Stimulated activated naive CD8-positive, alpha-beta T cell treated with anti-CD3 and anti-CD28 coated beads, Interleukin-15, Interleukin-2, amounts not matched to agents 100 U/mL and 50 U/mL, for 24 hours (primary cell): ENCODE data around the gene ADAMTS10.
"Not testable (repeated sequence)": the region's sequence is repeated elsewhere in the genome, so short reads cannot be mapped to it uniquely, and the experiment has no call there.

Experiments
- ATAC-seq: fragments of 150-1000 bp; cut with Tn5 transposase; one replicate; pipeline ENCODE4 v1.10.0; 2021
- DNase-seq: peaks from one replicate; pipeline ENCODE4 v3.0.0; 2021

ADAMTS10 gene

DNA sequence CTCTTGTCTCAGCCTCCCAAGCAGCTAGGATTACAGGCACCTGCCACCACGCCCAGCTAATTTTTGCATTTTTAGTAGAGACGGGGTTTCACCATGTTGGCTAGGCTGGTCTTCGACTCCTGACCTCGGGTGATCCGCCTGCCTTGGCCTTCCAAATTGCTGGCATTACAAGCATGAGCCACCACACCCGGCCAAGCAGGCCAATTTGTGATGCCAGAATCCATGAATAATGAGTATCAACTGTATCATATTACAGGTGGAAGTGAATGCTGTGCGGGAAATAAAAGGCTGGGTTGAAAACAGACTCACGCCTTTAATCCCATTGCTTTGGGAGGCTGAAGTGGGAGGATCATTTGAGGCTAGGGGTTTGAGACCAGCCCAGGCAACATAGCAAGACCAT lies 16.3 kb upstream of the ADAMTS10 start:
- ATAC-seq: no peak

DNA sequence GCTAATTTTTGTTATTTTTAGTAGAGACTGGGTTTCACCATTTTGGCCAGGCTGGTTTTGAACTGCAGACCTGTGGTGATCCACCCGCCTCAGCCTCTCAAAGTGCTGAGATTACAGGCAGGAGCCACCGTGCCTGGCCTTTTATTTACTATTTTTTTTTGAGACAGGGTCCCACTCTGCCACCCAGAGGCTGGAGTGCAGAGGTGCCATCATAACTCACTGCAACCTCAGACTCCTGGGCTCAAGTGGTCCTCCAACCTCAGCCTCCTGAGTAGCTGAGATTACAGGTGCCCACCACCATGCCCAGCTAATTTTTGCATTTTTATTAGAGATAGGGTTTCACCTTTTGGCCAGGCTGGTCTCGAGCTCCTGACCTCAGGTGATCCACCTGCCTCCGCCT lies 12.4 kb upstream of the ADAMTS10 start:
- not testable (repeated sequence) for DNase-seq, ATAC-seq

More for the DNA sequence above, 16.3 kb upstream of the ADAMTS10 start:
- DNase-seq: no peak

DNA sequence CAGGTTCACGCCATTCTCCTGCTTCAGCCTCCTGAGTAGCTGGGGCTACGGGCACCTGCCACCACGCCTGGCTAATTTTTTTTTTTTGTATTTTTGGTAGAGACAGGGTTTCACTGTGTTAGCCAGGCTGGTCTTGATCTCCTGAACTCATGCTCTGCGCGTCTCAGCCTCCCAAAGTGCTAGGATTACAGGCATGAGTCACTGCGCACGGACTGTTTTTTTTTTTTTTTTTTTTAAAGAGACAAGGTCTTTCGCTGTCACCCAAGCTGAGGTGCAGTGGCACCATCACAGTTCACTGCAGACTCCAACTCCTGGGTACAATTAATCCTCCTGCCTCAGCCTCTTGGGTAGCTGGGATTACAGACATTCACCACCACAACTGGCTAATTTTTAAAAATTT lies 8.2 kb upstream of the ADAMTS10 start:
- ATAC-seq (no peak), DNase-seq (no peak)

DNA sequence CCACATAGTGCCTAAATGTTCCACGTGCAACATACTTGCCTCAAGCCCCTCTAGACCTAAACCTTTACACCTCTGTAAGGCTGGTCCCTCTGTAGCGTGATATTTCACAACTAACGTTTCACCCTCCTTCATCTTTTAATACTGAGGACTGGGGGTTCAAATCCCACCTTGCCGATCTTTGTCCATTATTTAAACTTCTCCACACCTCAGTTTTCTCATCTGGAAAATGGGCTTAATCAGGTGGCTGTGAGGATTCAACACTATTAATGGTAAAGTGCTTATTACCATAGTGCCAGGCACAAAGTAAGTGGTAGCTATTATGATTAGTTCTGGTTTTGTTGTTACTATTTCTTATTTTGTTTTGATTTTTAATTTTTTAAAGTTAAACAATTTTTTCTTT lies 7.5 kb upstream of the ADAMTS10 start:
- DNase-seq (no peak), ATAC-seq (no peak)

DNA sequence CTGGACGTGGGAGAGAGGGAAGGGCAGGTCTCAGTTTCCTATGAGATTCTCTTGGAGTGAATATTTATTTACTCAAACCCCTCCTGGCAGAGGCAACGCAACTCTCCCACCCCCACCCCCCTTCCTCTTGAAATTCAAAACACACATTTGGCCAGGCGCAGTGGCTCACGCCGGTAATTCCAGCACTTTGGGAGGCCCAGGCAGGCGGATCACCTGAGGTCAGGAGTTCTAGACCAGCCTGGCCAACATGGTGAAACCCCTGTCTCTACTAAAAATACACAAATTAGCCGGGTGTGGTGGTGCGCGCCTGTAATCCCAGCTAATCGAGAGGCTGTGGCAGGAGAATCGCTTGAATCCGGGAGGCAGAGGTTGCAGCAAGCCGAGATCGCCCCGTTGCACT lies 6.8 kb upstream of the ADAMTS10 start:
- DNase-seq, ATAC-seq: not testable (repeated sequence)

DNA sequence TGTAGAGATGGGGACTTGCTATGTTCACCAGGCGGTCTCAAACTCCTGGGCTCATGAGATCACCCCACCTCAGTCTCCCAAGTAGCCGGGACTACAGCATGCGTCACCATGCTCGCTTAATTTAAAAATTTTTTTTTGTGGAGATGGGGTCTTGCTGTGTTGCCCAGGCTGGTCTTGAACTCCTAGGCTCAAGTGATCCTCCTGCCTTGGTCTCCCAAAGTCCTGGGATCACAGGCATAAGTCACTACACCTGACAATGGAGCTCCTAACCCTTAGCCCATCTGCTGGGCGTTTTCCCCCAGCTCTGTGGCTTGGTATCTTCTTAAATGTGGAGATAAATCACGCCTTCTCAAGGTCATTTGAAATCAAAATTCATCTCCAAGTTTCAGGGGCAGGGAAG lies 6.3 kb upstream of the ADAMTS10 start:
- ATAC-seq: no peak
- no peak for DNase-seq

DNA sequence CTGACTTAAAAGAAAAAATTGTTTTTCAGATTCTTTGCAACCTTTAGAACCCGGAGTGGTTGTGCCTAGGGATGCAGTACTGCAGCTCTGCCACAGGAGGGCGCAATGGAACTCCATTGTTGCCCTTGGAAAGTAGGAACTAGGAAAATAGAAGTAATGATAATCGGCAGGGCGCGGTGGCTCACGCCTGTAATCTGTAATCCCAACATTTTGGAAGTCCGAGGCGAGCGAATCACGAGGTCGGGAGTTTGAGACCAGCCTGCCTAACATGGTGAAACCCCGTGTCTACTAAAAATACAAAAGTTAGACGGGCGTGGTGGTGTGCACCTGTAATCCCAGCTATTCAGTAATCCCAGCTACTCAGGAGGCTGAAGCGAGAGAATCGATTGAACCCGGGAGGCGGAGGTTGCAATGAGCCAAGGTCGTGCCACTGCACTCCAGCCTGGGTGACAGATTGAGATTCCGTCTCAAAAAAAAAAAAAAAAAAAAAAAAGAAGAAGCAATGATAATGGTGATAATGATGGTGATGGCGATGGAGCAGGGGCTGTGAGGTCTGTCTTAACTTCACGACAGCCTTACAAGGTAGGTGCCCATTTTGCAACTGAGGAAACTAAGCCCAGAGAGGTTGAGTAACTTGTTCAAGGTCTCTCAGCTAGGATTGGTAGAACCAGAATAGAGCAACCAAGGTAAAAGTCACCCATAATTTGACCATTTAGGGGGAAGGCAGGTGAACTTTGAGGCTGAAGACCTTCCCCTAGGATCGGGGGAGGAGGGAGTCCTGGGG lies 5.5 kb upstream of the ADAMTS10 start:
- peak; percentile 77 for DNase-seq
- ATAC-seq: no peak

DNA sequence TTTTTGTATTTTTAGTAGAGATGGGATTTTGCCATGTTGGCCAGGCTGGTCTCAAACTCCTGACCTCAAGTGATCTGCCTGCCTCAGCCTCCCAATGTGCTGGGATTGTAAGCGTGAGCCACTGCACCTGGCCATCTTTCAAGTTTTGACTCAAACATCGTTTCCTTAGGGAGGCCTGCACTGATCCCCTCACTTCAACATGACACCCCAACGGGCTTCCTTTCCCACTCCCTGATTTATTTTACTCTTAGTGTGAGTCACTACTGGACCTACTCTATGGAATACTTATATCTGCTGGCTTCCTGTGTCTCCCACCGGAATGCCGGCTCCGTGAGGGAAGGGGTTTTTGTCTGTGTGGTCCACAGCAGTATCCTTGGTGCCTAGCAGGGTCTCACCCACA lies 4.5 kb upstream of the ADAMTS10 start:
- DNase-seq (no peak), ATAC-seq (no peak)

DNA sequence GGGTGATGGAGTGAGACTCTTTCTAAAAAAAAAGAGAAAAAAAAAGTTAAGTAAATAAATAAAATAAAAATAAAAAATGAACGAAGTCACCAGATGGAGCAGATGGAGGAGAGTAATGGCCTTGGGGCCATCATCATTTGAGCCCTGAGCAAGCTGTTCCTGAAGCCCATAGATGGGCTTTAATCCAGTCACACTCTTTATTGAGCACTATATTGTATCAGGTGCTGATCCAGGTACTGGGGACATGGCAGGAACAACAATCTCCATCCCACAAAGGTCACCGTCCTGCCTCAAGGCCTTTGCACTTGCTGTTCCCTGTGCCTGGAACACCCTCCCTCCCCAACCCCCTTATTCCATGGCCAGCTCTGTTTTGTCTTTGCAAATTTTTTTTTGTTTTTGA lies 3.9 kb upstream of the ADAMTS10 start:
- DNase-seq: no peak
- ATAC-seq: no peak

DNA sequence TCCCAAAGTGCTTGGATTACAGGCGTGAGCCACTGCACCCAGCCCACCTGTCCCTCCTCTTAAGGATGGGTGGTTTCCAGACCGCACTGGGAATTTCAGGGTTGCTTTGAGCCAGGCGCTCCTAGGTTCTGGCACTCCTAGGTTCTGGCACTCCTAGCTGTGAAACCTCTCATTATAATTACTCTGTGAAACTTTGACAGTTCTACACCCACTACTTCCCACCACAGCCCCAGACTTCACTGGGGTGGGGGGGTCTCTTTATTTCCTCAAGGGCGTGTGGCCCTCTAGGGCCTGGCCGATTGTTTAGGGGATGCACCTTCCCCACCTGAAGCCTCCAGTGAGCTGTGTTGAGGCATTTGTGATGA lies 2.3 kb upstream of the ADAMTS10 start:
- ATAC-seq (no peak), DNase-seq (no peak)

DNA sequence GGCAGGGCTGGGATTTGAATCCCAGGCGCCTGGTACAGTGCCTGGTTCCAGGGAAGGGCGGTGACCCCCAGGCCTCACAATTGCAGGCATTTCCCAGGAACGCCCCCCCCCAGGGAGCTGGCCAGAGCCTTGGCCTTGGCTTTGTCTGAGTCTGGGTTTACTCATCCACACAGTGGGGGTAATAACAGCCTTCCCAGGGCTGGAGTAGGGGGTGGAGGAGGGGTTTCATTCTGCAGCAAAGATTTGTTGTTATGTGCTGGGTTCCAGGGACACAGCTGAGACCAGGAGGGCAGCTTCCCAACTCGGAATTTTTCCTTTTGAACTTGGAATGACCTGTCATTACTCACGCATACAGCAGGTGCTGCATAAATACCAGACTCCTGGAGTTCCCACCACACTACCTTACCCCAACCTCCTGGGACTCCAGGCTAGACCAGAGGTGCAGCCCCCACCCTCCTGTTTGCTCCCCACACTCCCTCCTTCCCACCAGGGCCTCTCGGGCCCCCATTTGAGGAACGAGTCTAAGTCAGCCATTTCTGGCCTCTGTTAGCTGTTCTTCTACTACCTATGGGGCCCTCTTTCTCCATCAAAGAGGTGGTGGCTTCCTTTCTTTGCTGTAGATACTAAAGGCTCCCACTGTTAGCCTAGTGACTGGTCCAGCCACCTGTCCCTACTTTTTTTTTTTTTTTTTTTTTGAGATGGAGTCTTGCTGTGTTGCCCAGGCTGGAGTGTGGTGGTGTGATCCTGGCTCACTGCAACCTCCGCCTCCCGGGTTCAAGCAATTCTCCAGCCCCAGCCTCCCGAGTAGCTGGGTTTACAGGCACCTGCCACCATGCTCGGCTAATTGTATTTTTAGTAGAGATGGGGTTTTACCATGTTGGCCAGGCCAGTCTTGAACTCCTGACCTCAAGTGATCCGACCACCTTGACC lies 1.6 kb upstream of the ADAMTS10 start:
- ATAC-seq (no peak), DNase-seq (no peak)

DNA sequence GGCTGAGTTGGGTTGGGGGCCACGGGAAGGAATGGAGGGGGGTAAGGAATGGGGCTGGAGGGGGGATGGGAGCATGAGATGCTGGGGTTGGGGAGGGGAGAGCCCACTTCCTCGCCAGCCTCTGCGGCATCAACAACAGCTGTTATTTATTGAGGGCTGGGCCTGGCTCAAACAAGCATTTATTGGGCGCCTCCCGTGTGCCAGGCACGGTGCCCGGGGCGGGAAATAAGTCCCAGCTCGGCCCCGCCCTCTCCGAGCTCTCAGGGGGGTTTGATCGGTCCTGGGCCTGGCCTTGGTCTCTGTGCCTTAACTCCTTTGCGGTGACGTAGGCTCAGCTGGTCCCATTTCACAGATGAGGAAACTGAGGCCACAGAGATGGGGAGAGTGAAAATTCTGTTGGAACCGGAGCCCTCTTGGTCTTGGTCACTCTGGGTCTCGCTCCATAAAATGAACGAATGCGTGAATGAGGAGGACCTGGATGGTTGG lies 919 bp upstream of the ADAMTS10 start:
- ATAC-seq: no peak
- DNase-seq: peak; percentile 28

DNA sequence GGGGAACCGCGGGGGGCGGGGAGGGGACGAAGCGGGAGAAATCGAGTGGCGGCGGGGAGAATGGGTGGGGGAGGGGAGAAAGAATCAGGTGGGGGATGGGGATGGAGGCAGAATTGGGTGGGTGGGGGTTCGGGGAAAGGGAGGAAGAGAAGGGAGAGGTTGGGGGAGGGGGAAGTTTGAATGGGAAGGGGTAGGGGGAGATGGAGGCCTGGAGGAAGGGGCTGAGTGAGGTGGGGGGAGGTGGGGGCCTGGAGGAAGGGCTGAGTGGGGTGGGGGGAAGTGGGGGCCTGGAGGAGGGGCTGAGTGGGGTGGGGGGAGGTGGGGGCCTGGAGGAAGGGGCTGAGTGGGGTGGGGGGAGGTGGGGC lies 403 bp upstream of the ADAMTS10 start:
- ATAC-seq (no peak), DNase-seq (no peak)

DNA sequence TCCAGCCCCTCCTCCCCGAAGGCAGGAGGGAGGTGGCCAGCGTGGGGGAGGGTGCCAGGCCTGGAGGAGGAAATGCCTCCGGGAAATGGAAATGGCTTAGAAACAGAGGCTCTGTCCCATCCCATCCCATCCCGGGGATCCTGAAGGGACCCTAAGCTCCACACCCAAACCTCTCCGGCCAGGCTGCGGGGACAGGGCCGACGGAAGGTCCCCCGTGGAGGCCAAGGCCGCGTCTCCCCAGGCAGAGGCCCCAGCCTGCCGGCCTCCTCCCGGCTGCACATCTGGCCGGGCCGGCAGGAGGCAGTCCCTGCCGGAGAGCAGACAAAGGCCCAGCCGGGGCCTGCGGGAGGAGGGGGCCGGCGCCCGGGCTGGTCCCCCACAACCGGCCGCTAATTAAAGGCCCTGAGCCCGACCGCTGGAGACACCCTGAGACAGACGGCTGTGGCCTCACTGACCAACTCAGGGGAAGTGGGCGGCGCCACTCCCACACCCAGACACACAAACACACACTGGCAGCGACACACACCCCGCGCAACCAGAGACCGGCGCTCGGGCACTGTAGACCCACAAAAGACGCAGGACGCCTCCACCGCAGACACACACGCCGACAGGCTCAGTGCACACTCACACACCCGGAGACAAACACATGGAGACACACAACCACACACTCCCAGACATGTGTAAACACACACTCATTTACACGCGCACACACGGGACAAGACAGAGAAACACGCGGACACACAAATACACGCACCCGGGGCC lies 1.1 kb downstream of the ADAMTS10 start:
- DNase-seq (peak; percentile 51), ATAC-seq (peak; percentile 31)

DNA sequence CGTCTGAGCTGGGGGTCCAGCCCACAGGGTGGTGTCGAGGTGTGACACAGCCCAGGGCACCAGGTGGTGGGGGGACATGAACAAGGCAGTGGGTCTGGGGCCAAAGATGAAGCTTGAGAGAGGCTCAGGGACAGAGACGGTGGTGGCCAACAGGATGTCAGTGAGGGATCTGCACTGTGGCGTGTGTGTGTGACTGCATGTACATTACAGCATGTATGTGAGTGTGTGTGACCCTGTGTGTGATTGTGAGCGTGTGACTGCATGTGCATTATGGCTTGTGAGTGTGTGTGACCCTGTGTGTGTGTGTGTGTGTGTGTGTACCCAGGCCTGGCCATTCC lies 1.6 kb downstream of the ADAMTS10 start:
- ATAC-seq (no peak), DNase-seq (no peak)

DNA sequence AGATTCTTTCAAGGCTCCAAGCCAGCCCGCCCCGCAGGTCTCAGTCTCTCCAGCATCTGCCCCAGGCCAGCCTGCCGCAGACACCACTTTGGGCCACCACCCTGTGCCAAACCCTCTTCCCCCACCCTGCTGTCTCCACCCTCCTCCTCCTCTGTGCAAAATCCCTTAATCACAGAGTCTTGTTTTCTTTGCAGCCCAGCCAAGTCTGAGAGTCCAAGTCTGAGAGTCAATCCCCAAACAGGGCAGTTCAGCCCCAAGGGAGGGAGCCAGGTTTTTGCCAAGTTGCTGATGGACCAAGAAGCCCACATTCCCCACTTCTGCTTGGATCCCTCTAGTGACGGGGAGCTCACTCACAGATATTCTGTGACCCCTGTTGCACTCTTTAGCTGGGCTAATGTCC lies 3.1 kb downstream of the ADAMTS10 start:
- DNase-seq: no peak
- ATAC-seq: no peak

DNA sequence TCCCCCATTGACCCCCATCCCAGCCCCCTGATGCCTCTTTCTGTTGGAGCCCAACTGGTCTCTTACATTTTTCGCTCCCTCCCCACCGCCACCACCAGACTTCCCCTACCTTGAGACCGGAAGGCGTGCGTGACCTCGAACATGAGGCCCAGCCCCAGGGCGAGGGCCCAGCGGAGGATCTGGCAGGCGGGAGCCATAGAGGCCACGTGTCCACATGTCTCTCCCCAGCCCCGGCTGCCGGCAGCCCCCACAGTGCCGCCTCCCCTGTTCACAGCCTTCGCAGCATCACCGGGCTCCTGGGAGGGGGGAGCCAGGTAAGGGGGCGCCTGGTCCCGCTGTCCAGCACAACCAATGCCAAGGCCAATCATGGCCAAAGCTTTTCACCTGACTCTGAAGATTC lies 5.0 kb downstream of the ADAMTS10 start:
- ATAC-seq: no peak
- DNase-seq: no peak

DNA sequence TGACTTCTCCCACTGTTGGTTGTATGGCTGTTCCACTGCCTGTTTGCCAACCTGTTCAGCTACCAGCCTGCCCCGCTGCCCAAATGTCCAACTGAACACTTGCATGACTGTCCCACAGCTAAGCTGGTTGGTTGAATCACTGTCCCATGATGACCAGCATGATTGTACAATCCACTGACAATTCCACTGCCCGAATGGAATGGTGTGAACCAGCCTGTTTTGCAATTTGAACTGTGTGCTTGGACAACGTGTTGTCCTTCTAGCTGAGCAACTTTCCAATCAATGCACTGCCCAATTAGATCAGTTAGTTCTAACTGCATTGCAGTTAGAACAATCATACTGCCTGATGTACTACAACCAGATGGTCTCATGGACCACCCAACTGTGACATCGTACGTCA lies 8.7 kb downstream of the ADAMTS10 start:
- no peak for DNase-seq
- no peak for ATAC-seq

DNA sequence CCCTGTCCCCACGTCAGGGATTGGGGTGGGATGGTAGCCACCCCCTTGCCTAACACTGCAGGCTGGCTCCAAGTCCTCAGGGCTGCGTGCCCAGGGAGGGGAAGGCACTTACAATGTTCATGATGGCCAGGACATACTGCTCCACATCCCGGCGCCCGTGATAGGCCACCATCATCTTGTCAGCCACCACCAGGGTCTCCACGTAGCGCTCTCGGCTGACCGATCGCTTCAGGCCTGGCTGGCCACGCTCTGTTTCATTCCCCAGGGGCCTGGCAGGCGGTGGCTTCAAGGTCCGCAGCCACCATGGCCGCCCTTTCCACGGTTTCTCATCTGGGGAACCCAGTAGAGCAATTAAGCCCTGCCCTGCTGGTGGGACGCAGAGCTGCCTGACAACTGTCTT lies 9.7 kb downstream of the ADAMTS10 start:
- DNase-seq: no peak
- ATAC-seq: no peak

DNA sequence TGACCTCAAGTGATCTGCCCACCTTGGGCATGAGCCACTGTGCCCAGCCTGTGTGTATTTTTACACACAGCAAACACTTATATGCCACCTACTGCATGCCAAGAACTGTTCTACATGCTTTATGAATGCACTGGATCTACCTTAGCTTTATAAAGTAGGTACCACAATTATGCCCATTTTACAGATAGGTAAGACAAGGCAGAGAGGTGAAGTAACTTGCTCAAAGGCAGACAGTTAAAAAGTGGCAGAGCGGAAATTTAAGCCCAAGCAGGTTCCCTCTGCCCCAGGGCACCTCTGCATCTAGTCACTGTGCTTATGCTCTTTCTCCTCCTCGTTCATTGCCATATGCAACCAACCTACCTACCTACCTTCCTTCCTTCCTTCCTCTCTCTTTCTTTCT lies 10.5 kb downstream of the ADAMTS10 start:
- ATAC-seq (no peak), DNase-seq (no peak)

DNA sequence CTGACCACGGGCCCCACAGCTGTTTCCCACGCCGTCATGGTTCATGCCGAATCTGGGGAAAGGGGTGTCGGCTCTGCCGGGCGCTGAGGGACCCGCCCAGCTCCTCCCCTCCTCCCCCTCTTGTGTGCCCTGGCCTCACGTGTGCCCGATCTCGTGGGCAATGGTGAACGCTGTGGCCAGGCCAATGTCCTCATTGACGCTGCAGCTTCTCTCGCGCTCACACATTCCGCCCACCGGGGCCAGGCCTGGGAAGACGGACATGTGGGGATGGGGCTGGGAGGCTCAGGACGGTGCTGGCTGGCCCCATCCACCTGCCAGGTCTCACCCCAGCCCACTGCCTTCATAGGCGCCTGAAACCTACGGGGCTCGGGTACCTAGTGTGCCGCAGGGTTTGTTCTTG lies 14.3 kb downstream of the ADAMTS10 start:
- ATAC-seq (no peak), DNase-seq (no peak)

DNA sequence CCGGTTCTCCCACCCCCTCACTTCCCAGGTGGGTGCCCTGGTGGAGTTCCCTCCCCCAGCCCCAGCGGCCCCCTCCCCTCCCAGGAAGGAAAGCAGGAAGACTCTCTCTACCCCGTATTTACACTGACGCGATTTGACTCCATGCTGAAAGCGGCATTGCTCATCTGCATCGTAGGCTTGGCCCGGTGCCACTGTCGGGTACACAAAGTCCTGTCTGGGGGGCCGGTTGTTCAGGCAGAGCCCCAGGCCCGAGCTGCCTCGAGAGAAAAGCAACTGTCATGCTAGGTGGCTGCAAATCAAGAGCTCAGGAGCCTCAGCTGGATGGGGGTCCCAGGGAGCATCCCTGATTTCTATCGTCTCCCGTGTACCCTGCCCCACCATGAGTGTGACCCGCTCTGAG lies 14.9 kb downstream of the ADAMTS10 start:
- no peak for DNase-seq
- no peak for ATAC-seq

DNA sequence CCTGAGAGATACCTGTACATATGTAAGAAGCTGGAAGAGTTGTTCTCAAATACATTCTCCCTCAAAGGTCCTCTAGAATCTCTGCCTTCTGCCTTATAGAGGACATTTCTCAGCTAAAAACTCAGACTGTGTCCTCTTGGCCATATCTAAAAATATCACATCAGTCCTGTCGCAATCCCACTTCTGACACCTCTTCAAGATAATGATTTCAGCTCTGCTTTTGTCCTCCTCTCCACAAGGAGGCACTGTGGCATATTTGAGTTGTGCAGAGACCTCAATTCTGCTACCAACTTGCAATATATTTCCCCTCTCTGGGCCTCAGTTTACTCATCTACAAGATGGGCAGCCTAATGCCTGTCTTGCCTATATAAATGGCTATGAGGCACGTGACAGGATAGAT lies 16.6 kb downstream of the ADAMTS10 start:
- no peak for ATAC-seq
- DNase-seq: no peak
